ENCODE results near the gene SLC25A14.
"Not testable (repeated sequence)": the region's sequence is repeated elsewhere in the genome, so short reads cannot be mapped to it uniquely, and the experiment has no call there.

Gene SLC25A14

GRCh38 chrX:130301405-130301804, 38.3 kb upstream of the SLC25A14 start:
- Histone ChIP-seq H3K4me1 (ENCODE audit: control extremely low read depth in 1 of 4, control insufficient read depth in 4 of 4, insufficient read depth in 4 of 4, low read length in 3 of 4) (no peaks in the 10 kb centered on the region), H3K27me3 (replicated peaks in 2 of 5; ENCODE audit: control insufficient read depth in 4 of 5, insufficient read depth in 5 of 5, low read length in 4 of 5) (peaks cover 0 to 5% (median 0%) of the 10 kb centered on the region in 5 experiments), H3K36me3 (ENCODE audit: control insufficient read depth in 4 of 4, insufficient read depth in 4 of 4, low read length in 3 of 4) (no peaks in the 10 kb centered on the region), H3K4me3 (ENCODE audit: control insufficient read depth in 1 of 7, extremely low read depth in 1 of 7, insufficient read depth in 4 of 7, low read depth in 2 of 7, low read length in 6 of 7) (no peak overlapping the region), H3K9me3 (ENCODE audit: control extremely low read depth in 1 of 5, control insufficient read depth in 4 of 5, insufficient read depth in 2 of 5, low read depth in 1 of 5, low read length in 4 of 5) (no peaks in the 10 kb centered on the region), H3K27ac (ENCODE audit: insufficient read depth in 1 of 2, low read depth in 1 of 2, low read length in 2 of 2, poor library complexity in 1 of 2, severe bottlenecking in 2 of 2) (no peak overlapping the region)
- CTCF ChIA-PET, result no interaction called here
- no CpG with 5 or more reads among the region's 1 CpG for WGBS (ENCODE audit: insufficient coverage)
- POLR2A ChIA-PET, result no interaction called here
- no peak for DNase-seq

- H3K27me3 ChIP-seq (replicated peaks in 2 of 5; ENCODE audit: control insufficient read depth in 4 of 5, insufficient read depth in 5 of 5, low read length in 4 of 5), result peaks cover 0 to 5% (median 0%) of the 10 kb centered on the region in 5 experiments
- no peaks in the 10 kb centered on the region for H3K36me3 ChIP-seq (ENCODE audit: control insufficient read depth in 4 of 4, insufficient read depth in 4 of 4, low read length in 3 of 4)
- DNase-seq, result no peak
- H3K4me3 ChIP-seq (ENCODE audit: control insufficient read depth in 1 of 7, extremely low read depth in 1 of 7, insufficient read depth in 4 of 7, low read depth in 2 of 7, low read length in 6 of 7), result no peak overlapping the region
- no peaks in the 10 kb centered on the region for H3K9me3 ChIP-seq (ENCODE audit: control extremely low read depth in 1 of 5, control insufficient read depth in 4 of 5, insufficient read depth in 2 of 5, low read depth in 1 of 5, low read length in 4 of 5)
- ChIA-PET POLR2A (no interaction called here), CTCF (no interaction called here)
- H3K27ac ChIP-seq (ENCODE audit: insufficient read depth in 1 of 2, low read depth in 1 of 2, low read length in 2 of 2, poor library complexity in 1 of 2, severe bottlenecking in 2 of 2), result no peak overlapping the region
- WGBS (ENCODE audit: insufficient coverage), result no CpG with 5 or more reads among the region's 1 CpG
- no peaks in the 10 kb centered on the region for H3K4me1 ChIP-seq (ENCODE audit: control extremely low read depth in 1 of 4, control insufficient read depth in 4 of 4, insufficient read depth in 4 of 4, low read length in 3 of 4)
Observed at GRCh38 chrX:130301977-130302376, 37.7 kb upstream of the SLC25A14 start.

GRCh38 chrX:130304587-130305368, 34.9 kb upstream of the SLC25A14 start:
- CTCF ChIA-PET, result no interaction called here
- no peaks in the 10 kb centered on the region for H3K36me3 ChIP-seq (ENCODE audit: control insufficient read depth in 4 of 4, insufficient read depth in 4 of 4, low read length in 3 of 4)
- H3K9me3 ChIP-seq (ENCODE audit: control extremely low read depth in 1 of 5, control insufficient read depth in 4 of 5, insufficient read depth in 2 of 5, low read depth in 1 of 5, low read length in 4 of 5), result no peaks in the 10 kb centered on the region
- no peak overlapping the region for H3K4me3 ChIP-seq (ENCODE audit: control insufficient read depth in 1 of 7, extremely low read depth in 1 of 7, insufficient read depth in 4 of 7, low read depth in 2 of 7, low read length in 6 of 7)
- H3K4me1 ChIP-seq (ENCODE audit: control extremely low read depth in 1 of 4, control insufficient read depth in 4 of 4, insufficient read depth in 4 of 4, low read length in 3 of 4), result no peaks in the 10 kb centered on the region
- H3K27ac ChIP-seq (ENCODE audit: insufficient read depth in 1 of 2, low read depth in 1 of 2, low read length in 2 of 2, poor library complexity in 1 of 2, severe bottlenecking in 2 of 2), result no peak overlapping the region
- no peaks in the 10 kb centered on the region for H3K27me3 ChIP-seq (replicated peaks in 2 of 5; ENCODE audit: control insufficient read depth in 4 of 5, insufficient read depth in 5 of 5, low read length in 4 of 5)
- POLR2A ChIA-PET, result no interaction called here
- no peak for DNase-seq
- 78% methylated on average over 5 of the region's 5 CpGs for WGBS (ENCODE audit: insufficient coverage)

DNA sequence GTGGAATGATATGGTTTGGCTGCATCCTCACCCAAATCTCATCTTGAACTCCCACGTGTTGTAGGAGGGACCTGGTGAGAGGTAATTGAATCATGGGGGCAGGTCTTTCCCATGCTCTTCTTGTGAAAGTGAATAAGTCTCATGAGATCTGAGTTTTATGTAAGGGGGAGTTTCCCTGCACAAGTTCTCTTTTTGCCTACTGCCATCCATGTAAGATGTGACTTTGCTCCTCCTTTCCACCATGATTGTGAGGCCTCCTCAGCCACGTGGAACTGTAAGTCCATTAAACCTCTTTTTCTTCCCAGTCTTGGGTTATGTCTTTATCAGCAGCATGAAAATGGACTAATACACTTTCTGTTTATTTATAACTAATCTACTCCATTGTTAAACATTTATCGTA, 19.8 kb upstream of the SLC25A14 start:
- H3K9me3 ChIP-seq (ENCODE audit: control extremely low read depth in 1 of 5, control insufficient read depth in 4 of 5, insufficient read depth in 2 of 5, low read depth in 1 of 5, low read length in 4 of 5); H3K27me3 ChIP-seq (replicated peaks in 2 of 5; ENCODE audit: control insufficient read depth in 4 of 5, insufficient read depth in 5 of 5, low read length in 4 of 5); H3K4me1 ChIP-seq (ENCODE audit: control extremely low read depth in 1 of 4, control insufficient read depth in 4 of 4, insufficient read depth in 4 of 4, low read length in 3 of 4); CTCF ChIA-PET; H3K4me3 ChIP-seq (ENCODE audit: control insufficient read depth in 1 of 7, extremely low read depth in 1 of 7, insufficient read depth in 4 of 7, low read depth in 2 of 7, low read length in 6 of 7); H3K36me3 ChIP-seq (ENCODE audit: control insufficient read depth in 4 of 4, insufficient read depth in 4 of 4, low read length in 3 of 4); POLR2A ChIA-PET; DNase-seq; H3K27ac ChIP-seq (ENCODE audit: insufficient read depth in 1 of 2, low read depth in 1 of 2, low read length in 2 of 2, poor library complexity in 1 of 2, severe bottlenecking in 2 of 2): not testable (repeated sequence)
- WGBS (ENCODE audit: insufficient coverage), result 47% methylated on average over 2 of the region's 3 CpGs

GRCh38 chrX:130321550-130321949, 18.2 kb upstream of the SLC25A14 start:
- H3K36me3 ChIP-seq (ENCODE audit: control insufficient read depth in 4 of 4, insufficient read depth in 4 of 4, low read length in 3 of 4), result no peaks in the 10 kb centered on the region
- ChIA-PET CTCF (no interaction called here), POLR2A (no interaction called here)
- peaks cover 0 to 5% (median 3%) of the 10 kb centered on the region in 5 experiments for H3K27me3 ChIP-seq (replicated peaks in 2 of 5; ENCODE audit: control insufficient read depth in 4 of 5, insufficient read depth in 5 of 5, low read length in 4 of 5)
- no peaks in the 10 kb centered on the region for H3K4me1 ChIP-seq (ENCODE audit: control extremely low read depth in 1 of 4, control insufficient read depth in 4 of 4, insufficient read depth in 4 of 4, low read length in 3 of 4)
- peaks cover 0 to 3% (median 0%) of the 10 kb centered on the region in 5 experiments for H3K9me3 ChIP-seq (ENCODE audit: control extremely low read depth in 1 of 5, control insufficient read depth in 4 of 5, insufficient read depth in 2 of 5, low read depth in 1 of 5, low read length in 4 of 5)
- DNase-seq, result no peak
- no peak overlapping the region for H3K27ac ChIP-seq (ENCODE audit: insufficient read depth in 1 of 2, low read depth in 1 of 2, low read length in 2 of 2, poor library complexity in 1 of 2, severe bottlenecking in 2 of 2)
- no peak overlapping the region for H3K4me3 ChIP-seq (ENCODE audit: control insufficient read depth in 1 of 7, extremely low read depth in 1 of 7, insufficient read depth in 4 of 7, low read depth in 2 of 7, low read length in 6 of 7)
- whole genome bisulfite sequencing (ENCODE audit: insufficient coverage), result 83% methylated on average over 1 of the region's 2 CpGs

GRCh38 chrX:130330146-130330545, 9.6 kb upstream of the SLC25A14 start:
- Histone ChIP-seq H3K27ac (ENCODE audit: insufficient read depth in 1 of 2, low read depth in 1 of 2, low read length in 2 of 2, poor library complexity in 1 of 2, severe bottlenecking in 2 of 2) (no peak overlapping the region), H3K27me3 (replicated peaks in 2 of 5; ENCODE audit: control insufficient read depth in 4 of 5, insufficient read depth in 5 of 5, low read length in 4 of 5) (peaks cover 0 to 14% (median 0%) of the 10 kb centered on the region in 5 experiments), H3K9me3 (ENCODE audit: control extremely low read depth in 1 of 5, control insufficient read depth in 4 of 5, insufficient read depth in 2 of 5, low read depth in 1 of 5, low read length in 4 of 5) (no peaks in the 10 kb centered on the region), H3K4me3 (ENCODE audit: control insufficient read depth in 1 of 7, extremely low read depth in 1 of 7, insufficient read depth in 4 of 7, low read depth in 2 of 7, low read length in 6 of 7) (no peak overlapping the region), H3K36me3 (ENCODE audit: control insufficient read depth in 4 of 4, insufficient read depth in 4 of 4, low read length in 3 of 4) (no peaks in the 10 kb centered on the region), H3K4me1 (ENCODE audit: control extremely low read depth in 1 of 4, control insufficient read depth in 4 of 4, insufficient read depth in 4 of 4, low read length in 3 of 4) (no peaks in the 10 kb centered on the region)
- POLR2A ChIA-PET, result no interaction called here
- no peak for DNase-seq
- CTCF ChIA-PET, result no interaction called here
- WGBS (ENCODE audit: insufficient coverage), result 100% methylated on average over 1 of the region's 3 CpGs

DNA sequence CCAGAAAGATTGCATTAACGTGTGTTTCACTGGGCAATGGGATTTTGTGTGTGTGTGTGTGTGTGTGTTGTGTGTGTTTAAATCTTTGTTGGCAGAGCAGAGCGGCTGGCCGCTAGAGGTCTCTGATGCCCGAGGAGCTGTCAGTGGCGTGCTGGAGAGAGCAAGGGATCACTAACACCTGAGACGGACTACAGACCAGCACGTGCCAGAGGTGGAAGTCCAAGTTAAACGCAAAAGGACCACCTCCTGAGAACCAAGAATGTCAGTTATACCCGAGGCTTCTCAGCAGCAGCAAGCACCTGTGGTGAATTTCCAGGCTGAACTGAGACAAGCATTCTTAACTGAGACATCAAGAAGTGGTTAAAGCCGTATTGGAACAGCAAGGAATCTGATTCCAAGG, 9.0 kb upstream of the SLC25A14 start:
- POLR2A ChIA-PET, result no interaction called here
- peak; percentile 40 to 59 (median 45) for DNase-seq
- H3K4me1 ChIP-seq (ENCODE audit: control extremely low read depth in 1 of 4, control insufficient read depth in 4 of 4, insufficient read depth in 4 of 4, low read length in 3 of 4), result no peaks in the 10 kb centered on the region

More for the DNA sequence above, 9.0 kb upstream of the SLC25A14 start:
- CTCF ChIA-PET, result no interaction called here
- Histone ChIP-seq H3K4me3 (ENCODE audit: control insufficient read depth in 1 of 7, extremely low read depth in 1 of 7, insufficient read depth in 4 of 7, low read depth in 2 of 7, low read length in 6 of 7) (no peak overlapping the region), H3K9me3 (ENCODE audit: control extremely low read depth in 1 of 5, control insufficient read depth in 4 of 5, insufficient read depth in 2 of 5, low read depth in 1 of 5, low read length in 4 of 5) (no peaks in the 10 kb centered on the region), H3K27me3 (replicated peaks in 2 of 5; ENCODE audit: control insufficient read depth in 4 of 5, insufficient read depth in 5 of 5, low read length in 4 of 5) (peaks cover 0 to 14% (median 0%) of the 10 kb centered on the region in 5 experiments), H3K36me3 (ENCODE audit: control insufficient read depth in 4 of 4, insufficient read depth in 4 of 4, low read length in 3 of 4) (no peaks in the 10 kb centered on the region), H3K27ac (ENCODE audit: insufficient read depth in 1 of 2, low read depth in 1 of 2, low read length in 2 of 2, poor library complexity in 1 of 2, severe bottlenecking in 2 of 2) (no peak overlapping the region)
- WGBS (ENCODE audit: insufficient coverage), result 12% methylated on average over 9 of the region's 10 CpGs

All from common myeloid progenitor, CD34-positive (primary cell).